HFFc6 (cell line): ENCODE results near the gene TAF1. TPM values are rescaled to one million over a fixed set of nuclear protein-coding genes. Genes with fewer than 3 reads are reported as not detected.
"Not testable (repeated sequence)": the region's sequence is repeated elsewhere in the genome, so short reads cannot be mapped to it uniquely, and the experiment has no call there.

Experiments used
- DNase-seq: peaks from one replicate; pipeline ENCODE4 v3.0.0-alpha.2; 2018
- H3K27ac Mint-ChIP-seq: 2 replicates; pipeline ENCODE4 v1.8.0; 2020; ENCODE audit warnings: mild to moderate bottlenecking, mixed read lengths
- H3K27me3 Mint-ChIP-seq: 2 replicates; pipeline ENCODE4 v1.8.0; 2021; ENCODE audit warnings: mild to moderate bottlenecking, moderate library complexity, mixed read lengths; ENCODE audit not compliant: insufficient read depth
- H3K36me3 Mint-ChIP-seq: 2 replicates; pipeline ENCODE4 v1.8.0; 2021; ENCODE audit warnings: low read depth, mixed read lengths
- H3K4me1 Mint-ChIP-seq: 2 replicates; pipeline ENCODE4 v1.8.0; 2020; ENCODE audit warnings: low read depth, mixed read lengths
- H3K4me3 Mint-ChIP-seq: 2 replicates; pipeline ENCODE4 v1.8.0; 2020; ENCODE audit warnings: mild to moderate bottlenecking, moderate library complexity, mixed read lengths
- H3K9me3 Mint-ChIP-seq: 2 replicates; pipeline ENCODE4 v1.8.0; 2020; ENCODE audit warnings: mild to moderate bottlenecking, mixed read lengths
- CTCF ChIP-seq: fragments of 200-600 bp; sonication (generic); IDR thresholded peaks from 2 replicates; pipeline ENCODE4 v1.5.0; 2021; ENCODE audit warnings: antibody characterized with exemption, mild to moderate bottlenecking
- total RNA-seq, 6 experiments: library from RNA; stranded (reverse); fragmentation: NEBNext Ultra II Directional; extraction: Animal tissue kit (Norgen Biotek cat#: 25700); gene quantifications; 2 replicates in 1 of 6; 3 replicates in 5 of 6; pipeline ENCODE4 v1.2.3, GENCODE V29; 2021

TAF1 gene
- total RNA-seq, 6 experiments from 2014 or later, result 18.9 to 25.2 (median 21.0) TPM

DNA sequence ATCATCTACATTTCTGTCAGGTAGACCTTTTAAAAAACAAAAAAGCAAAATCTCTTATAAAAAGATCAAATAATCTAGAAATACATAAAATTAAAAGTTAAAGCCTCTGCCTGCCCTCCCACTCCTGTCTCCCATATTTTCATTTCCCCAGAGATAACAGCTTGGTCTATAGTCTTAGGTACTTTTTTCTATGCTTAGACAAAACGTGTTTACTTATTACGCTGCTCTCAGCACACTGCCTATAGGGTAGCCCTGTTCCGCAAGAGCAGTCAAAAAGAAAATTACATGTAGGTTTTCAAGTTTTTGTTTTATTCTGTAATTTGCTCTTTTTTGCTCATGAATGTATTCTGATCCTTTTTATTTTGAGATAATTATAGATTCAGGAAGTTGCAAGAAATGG, 73.3 kb downstream of the TAF1 start:
- Mint-ChIP-seq H3K4me3 (no peak overlapping the region), H3K27me3 (peaks cover 1% of the 10 kb centered on the region; the same call in 1 of the 2 replicates), H3K9me3 (no peaks in the 10 kb centered on the region), H3K27ac (no peak overlapping the region), H3K4me1 (no peaks in the 10 kb centered on the region), H3K36me3 (peaks cover 6% of the 10 kb centered on the region)
- DNase-seq, result no peak
- TF ChIP-seq CTCF, result no peak

DNA sequence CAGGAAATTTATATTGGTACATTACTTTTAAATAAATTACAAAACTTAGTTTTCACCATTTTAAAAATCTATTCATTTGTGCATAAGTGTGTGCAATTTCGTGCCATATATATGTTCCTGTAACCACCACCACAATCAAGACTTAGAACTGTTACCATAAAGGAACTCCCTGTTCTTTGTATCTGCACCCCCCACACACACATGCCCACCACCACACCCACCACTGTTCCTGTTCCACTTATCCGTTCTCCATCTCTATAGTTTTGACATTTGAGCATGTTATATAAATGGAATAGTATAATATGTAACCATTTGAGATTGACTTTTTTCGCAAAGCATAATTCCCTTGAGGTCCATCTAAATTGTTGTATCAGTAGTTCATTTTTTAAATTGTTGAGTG, 73.7 kb downstream of the TAF1 start:
- no peaks in the 10 kb centered on the region for H3K9me3 Mint-ChIP-seq
- DNase-seq, result no peak
- H3K4me3 Mint-ChIP-seq, result no peak overlapping the region
- H3K27ac Mint-ChIP-seq, result no peak overlapping the region
- peaks cover 1% of the 10 kb centered on the region; the same call in 1 of the 2 replicates for H3K27me3 Mint-ChIP-seq
- H3K36me3 Mint-ChIP-seq, result peaks cover 6% of the 10 kb centered on the region
- H3K4me1 Mint-ChIP-seq, result no peaks in the 10 kb centered on the region
- no peak for TF ChIP-seq CTCF

DNA sequence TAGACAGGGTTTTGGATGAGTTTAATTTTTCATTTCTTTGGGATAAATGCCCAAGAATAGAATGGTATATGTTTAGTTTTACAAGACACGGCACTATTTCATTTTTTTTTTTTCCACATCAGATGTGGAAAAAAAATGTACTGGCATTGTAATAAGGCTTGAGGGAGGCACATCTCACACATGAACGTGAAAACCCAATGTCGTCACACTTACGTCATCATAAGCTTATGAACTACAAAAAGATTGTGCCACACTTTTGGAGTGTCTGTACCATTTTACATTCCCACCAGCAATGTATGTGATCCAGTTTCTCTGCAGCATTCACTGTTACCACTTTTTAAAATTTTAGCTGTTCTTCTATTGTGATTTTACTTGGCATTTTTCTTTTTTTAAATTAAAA, 74.2 kb downstream of the TAF1 start:
- no peak for TF ChIP-seq CTCF
- Mint-ChIP-seq H3K27me3 (peaks cover 1% of the 10 kb centered on the region; the same call in 1 of the 2 replicates), H3K4me3 (no peak overlapping the region), H3K27ac (no peak overlapping the region), H3K9me3 (no peaks in the 10 kb centered on the region), H3K4me1 (no peaks in the 10 kb centered on the region), H3K36me3 (peaks cover 6% of the 10 kb centered on the region)
- DNase-seq, result no peak

GRCh38 chrX:71441809-71442208, 75.7 kb downstream of the TAF1 start:
- not testable (repeated sequence) for H3K4me3 Mint-ChIP-seq, H3K36me3 Mint-ChIP-seq, H3K27ac Mint-ChIP-seq, H3K27me3 Mint-ChIP-seq, DNase-seq, H3K4me1 Mint-ChIP-seq, H3K9me3 Mint-ChIP-seq

- Mint-ChIP-seq H3K36me3 (0 out of 2 replicates have a peak, but pooled peaks cover 6% of the 10 kb centered on the region), H3K4me1 (peaks cover 17% of the 10 kb centered on the region), H3K4me3 (no peak overlapping the region), H3K27ac (no peak overlapping the region), H3K9me3 (no peaks in the 10 kb centered on the region), H3K27me3 (no peaks in the 10 kb centered on the region)
- no peak for TF ChIP-seq CTCF
- no peak for DNase-seq
Observed at GRCh38 chrX:71450433-71451106, 84.4 kb downstream of the TAF1 start.

GRCh38 chrX:71451518-71451917, 85.4 kb downstream of the TAF1 start:
- H3K36me3 Mint-ChIP-seq, result not testable (repeated sequence)

More at GRCh38 chrX:71451518-71451917, 85.4 kb downstream of the TAF1 start:
- not testable (repeated sequence) for H3K4me3 Mint-ChIP-seq, DNase-seq, H3K27me3 Mint-ChIP-seq, H3K9me3 Mint-ChIP-seq, H3K27ac Mint-ChIP-seq
- H3K4me1 Mint-ChIP-seq, result peaks cover 17% of the 10 kb centered on the region
